Astrocyte (in vitro differentiated cells and primary cell): ENCODE measurements around the gene STAT3. TPM values are rescaled to one million over a fixed set of nuclear protein-coding genes. Genes with fewer than 3 reads are reported as not detected.

Experiments used
- DNase-seq: peaks from one replicate; pipeline ENCODE4 v3.0.0-alpha.2; 2010; ENCODE audit warnings: low read depth
- FAIRE-seq: peaks from 2 replicates; lab custom pipeline; 2011; peaks lifted over from hg19 to GRCh38; lab: Jason Lieb, UNC
- H2AFZ ChIP-seq: 2 replicates; pipeline ENCODE4 v1.6.0; 2012; ENCODE audit warnings: low read depth, low read length, inconsistent platforms
- H3K27ac ChIP-seq: 2 replicates; pipeline ENCODE4 v1.5.1; 2011; ENCODE audit warnings: low read depth, low read length, inconsistent platforms
- H3K27me3 ChIP-seq: 2 replicates; pipeline ENCODE4 v1.6.0; 2011; ENCODE audit warnings: low read length, inconsistent platforms; ENCODE audit not compliant: insufficient read depth
- H3K36me3 ChIP-seq: 2 replicates; pipeline ENCODE4 v1.5.1; 2011; ENCODE audit warnings: low read length, inconsistent platforms; ENCODE audit not compliant: insufficient read depth
- H3K4me1 ChIP-seq: 2 replicates; pipeline ENCODE4 v1.5.1; 2011; ENCODE audit warnings: low read length, inconsistent platforms; ENCODE audit not compliant: insufficient read depth
- H3K4me2 ChIP-seq: 2 replicates; pipeline ENCODE4 v1.6.0; 2012; ENCODE audit warnings: low read length, inconsistent platforms
- H3K4me3 ChIP-seq: 2 replicates; pipeline ENCODE4 v1.5.1; 2011; ENCODE audit warnings: low read depth, mild to moderate bottlenecking, low read length, inconsistent platforms; ENCODE audit not compliant: insufficient read depth
- H3K79me2 ChIP-seq: 2 replicates; pipeline ENCODE4 v1.6.0; 2012; ENCODE audit warnings: mild to moderate bottlenecking, low read length, inconsistent platforms; ENCODE audit not compliant: insufficient read depth
- H3K9ac ChIP-seq: 2 replicates; pipeline ENCODE4 v1.6.0; 2012; ENCODE audit warnings: mild to moderate bottlenecking, low read length, inconsistent platforms
- H3K9me3 ChIP-seq: 2 replicates; pipeline ENCODE4 v1.5.1; 2012; ENCODE audit warnings: low read depth, mild to moderate bottlenecking, low read length, inconsistent platforms; ENCODE audit not compliant: insufficient read depth
- H4K20me1 ChIP-seq: 2 replicates; pipeline ENCODE4 v1.6.0; 2012; ENCODE audit warnings: low read length, inconsistent platforms; ENCODE audit not compliant: insufficient read depth
- H3K27ac Mint-ChIP-seq: one replicate; pipeline ENCODE4 v1.8.0; 2021; ENCODE audit warnings: mild to moderate bottlenecking, mixed read lengths; ENCODE audit not compliant: unreplicated experiment
- H3K27me3 Mint-ChIP-seq: one replicate; pipeline ENCODE4 v1.8.0; 2021; ENCODE audit warnings: low read depth, mixed read lengths; ENCODE audit not compliant: unreplicated experiment
- H3K36me3 Mint-ChIP-seq: one replicate; pipeline ENCODE4 v1.8.0; 2021; ENCODE audit warnings: low read depth, mixed read lengths; ENCODE audit not compliant: unreplicated experiment
- H3K4me1 Mint-ChIP-seq: one replicate; pipeline ENCODE4 v1.8.0; 2021; ENCODE audit warnings: low read depth, mixed read lengths; ENCODE audit not compliant: unreplicated experiment
- H3K4me3 Mint-ChIP-seq: one replicate; pipeline ENCODE4 v1.8.0; 2021; ENCODE audit warnings: mild to moderate bottlenecking, moderate library complexity, mixed read lengths; ENCODE audit not compliant: unreplicated experiment
- H3K9me3 Mint-ChIP-seq: one replicate; pipeline ENCODE4 v1.8.0; 2021; ENCODE audit warnings: mild to moderate bottlenecking, mixed read lengths; ENCODE audit not compliant: unreplicated experiment
- CTCF ChIP-seq: IDR thresholded peaks from 2 replicates; pipeline ENCODE4 v1.5.1; 2011; ENCODE audit warnings: low read depth, mild to moderate bottlenecking, inconsistent platforms, low read length, moderate library complexity; ENCODE audit not compliant: insufficient read depth
- EZH2 ChIP-seq: IDR thresholded peaks from 2 replicates; pipeline ENCODE4 v1.6.1; 2012; ENCODE audit warnings: mild to moderate bottlenecking, low read length, inconsistent platforms; ENCODE audit not compliant: insufficient read depth
- total RNA-seq: library from RNA; stranded (reverse); gene quantifications from 2 replicates; pipeline ENCODE4 v1.2.1, GENCODE V29; 2021

STAT3 gene
- total RNA-seq, 1 donor from 2014 or later: 145 TPM

DNA sequence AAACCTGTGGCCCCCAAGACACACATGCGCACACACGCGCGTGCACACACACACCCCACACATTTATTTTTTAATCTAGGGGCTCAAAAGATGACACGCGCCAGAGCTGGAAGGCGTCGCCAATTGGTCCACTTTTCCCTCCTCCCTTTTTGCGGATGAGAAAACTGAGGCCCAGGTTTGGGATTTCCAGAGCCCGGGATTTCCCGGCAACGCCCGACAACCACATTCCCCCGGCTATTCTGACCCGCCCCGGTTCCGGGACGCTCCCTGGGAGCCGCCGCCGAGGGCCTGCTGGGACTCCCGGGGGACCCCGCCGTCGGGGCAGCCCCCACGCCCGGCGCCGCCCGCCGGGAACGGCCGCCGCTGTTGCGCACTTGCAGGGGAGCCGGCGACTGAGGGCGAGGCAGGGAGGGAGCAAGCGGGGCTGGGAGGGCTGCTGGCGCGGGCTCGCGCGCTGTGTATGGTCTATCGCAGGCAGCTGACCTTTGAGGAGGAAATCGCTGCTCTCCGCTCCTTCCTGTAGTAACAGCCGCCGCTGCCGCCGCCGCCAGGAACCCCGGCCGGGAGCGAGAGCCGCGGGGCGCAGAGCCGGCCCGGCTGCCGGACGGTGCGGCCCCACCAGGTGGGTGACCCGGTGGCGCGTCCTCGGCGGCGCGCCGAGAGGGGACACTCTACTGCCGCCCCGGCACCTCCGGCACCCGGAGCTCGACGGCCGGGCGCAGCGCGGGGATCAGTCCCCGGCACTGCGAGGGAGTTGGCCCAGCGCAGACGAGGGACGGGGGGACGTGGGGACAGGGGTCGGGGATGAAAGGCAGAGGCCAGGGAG lies 100.1 kb downstream of the STAT3 start, which contains the start of gene STAT5A:
TSS of gene STAT5A (plus strand) at position 522 of the 826 bp plus-strand sequence. CDS start 914 bp downstream, outside the sequence.
- Histone ChIP-seq H3K79me2 (no peaks in the 10 kb centered on the region), H3K4me2 (peak within 1 kb of the TSS; percentile 82), H4K20me1 (no peaks in the 10 kb centered on the region), H3K4me1 (no peaks in the 10 kb centered on the region), H3K36me3 (no peaks in the 10 kb centered on the region), H3K4me3 (peak within 1 kb of the TSS; percentile 49), H3K9me3 (no peaks in the 10 kb centered on the region), H3K27me3 (no peaks in the 10 kb centered on the region), H3K9ac (peak within 1 kb of the TSS; percentile 54), H2AFZ (peak within 1 kb of the TSS; percentile 71), H3K27ac (no peak within 1 kb of the TSS)
- TF ChIP-seq CTCF: no peak
- no peak for TF ChIP-seq EZH2
- Mint-ChIP-seq H3K9me3 (no peaks in the 10 kb centered on the region), H3K27me3 (peaks cover 37% of the 10 kb centered on the region), H3K4me3 (peak within 1 kb of the TSS; percentile 76), H3K36me3 (peaks cover 2% of the 10 kb centered on the region), H3K27ac (peak within 1 kb of the TSS; percentile 89), H3K4me1 (peaks cover 10% of the 10 kb centered on the region)
- FAIRE-seq (no peak), DNase-seq (peak; percentile 72)

- FAIRE-seq (no peak), DNase-seq (no peak)
- TF ChIP-seq EZH2: no peak
- no peak for TF ChIP-seq CTCF
- Histone ChIP-seq H3K27ac (no peak overlapping the region), H4K20me1 (no peaks in the 10 kb centered on the region), H3K36me3 (no peaks in the 10 kb centered on the region), H3K4me3 (no peak overlapping the region), H3K27me3 (no peaks in the 10 kb centered on the region), H3K4me2 (peak overlapping the region; percentile 82), H3K9me3 (no peaks in the 10 kb centered on the region), H3K9ac (no peak overlapping the region), H3K79me2 (no peaks in the 10 kb centered on the region), H2AFZ (peak overlapping the region; percentile 71), H3K4me1 (no peaks in the 10 kb centered on the region)
- peaks cover 2% of the 10 kb centered on the region for H3K36me3 Mint-ChIP-seq
- no peaks in the 10 kb centered on the region for H3K9me3 Mint-ChIP-seq
- peaks cover 10% of the 10 kb centered on the region for H3K4me1 Mint-ChIP-seq
- H3K4me3 Mint-ChIP-seq: peak overlapping the region; percentile 76
- peaks cover 43% of the 10 kb centered on the region for H3K27me3 Mint-ChIP-seq
- peak overlapping the region; percentile 89 for H3K27ac Mint-ChIP-seq
Measured at GRCh38 chr17:42287305-42287976, 100.8 kb downstream of the STAT3 start.
